T-helper 9 cell (primary cell): ENCODE measurements around the gene COL4A2.
"Not testable (repeated sequence)": the region's sequence is repeated elsewhere in the genome, so short reads cannot be mapped to it uniquely, and the experiment has no call there.

Experiments
- DNase-seq: peaks from one replicate; pipeline ENCODE4 v3.0.0-alpha.2; 2020

COL4A2 gene

GRCh38 chr13:110479648-110480047 lies 172.6 kb downstream of the COL4A2 start:
- no peak for DNase-seq

GRCh38 chr13:110480161-110480560 lies 173.1 kb downstream of the COL4A2 start:
- DNase-seq: no peak

- DNase-seq: no peak
Measured at GRCh38 chr13:110483386-110483968, 176.4 kb downstream of the COL4A2 start.

GRCh38 chr13:110484290-110485048 lies 177.4 kb downstream of the COL4A2 start:
- no peak for DNase-seq

DNA sequence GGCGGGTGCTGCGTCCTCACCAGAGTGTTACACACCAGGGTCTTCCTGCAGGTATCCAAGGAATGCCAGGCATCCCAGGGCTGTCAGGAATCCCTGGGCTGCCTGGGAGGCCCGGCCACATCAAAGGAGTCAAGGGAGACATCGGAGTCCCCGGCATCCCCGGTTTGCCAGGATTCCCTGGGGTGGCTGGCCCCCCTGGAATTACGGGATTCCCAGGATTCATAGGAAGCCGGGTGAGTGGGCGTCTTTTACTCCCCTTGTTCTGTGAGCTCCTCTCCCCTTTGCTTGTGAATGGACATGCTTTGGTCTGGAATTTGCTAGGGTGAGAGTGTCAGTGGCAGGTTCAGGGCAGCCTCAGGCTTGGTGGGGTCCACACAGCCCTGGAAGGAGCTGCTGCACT lies 178.5 kb downstream of the COL4A2 start:
- no peak for DNase-seq

DNA sequence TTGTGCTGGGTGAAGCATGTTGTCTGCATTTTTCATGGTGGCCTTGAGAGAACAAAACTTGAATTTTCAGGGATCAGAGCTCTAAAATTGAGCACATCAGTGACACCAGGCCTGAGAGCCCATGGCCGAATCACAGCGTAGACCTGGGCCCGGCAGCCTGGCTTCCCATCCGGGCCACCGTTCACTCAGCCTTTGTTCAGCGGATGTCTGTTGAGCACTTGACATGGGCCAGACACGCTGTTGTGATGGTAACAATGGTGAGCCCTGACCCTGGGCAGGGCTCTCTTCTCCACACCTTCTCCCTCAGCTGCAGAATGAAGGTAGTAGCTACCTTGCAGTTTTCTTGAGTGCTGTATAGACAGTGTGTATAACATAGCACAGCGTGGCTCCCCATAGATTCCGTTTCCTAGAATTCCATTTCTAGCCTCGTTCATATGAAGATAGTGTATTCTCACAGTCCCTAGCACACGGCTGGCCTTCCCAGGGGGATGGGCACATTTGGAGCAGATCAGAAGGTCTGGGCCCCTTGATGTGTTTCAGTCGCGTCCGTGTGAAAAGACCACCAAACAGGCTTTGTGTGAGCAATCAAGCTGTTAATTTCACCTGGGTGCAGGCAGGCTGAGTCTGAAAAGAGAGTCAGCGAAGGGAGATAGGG lies 179.1 kb downstream of the COL4A2 start:
- no peak for DNase-seq

DNA sequence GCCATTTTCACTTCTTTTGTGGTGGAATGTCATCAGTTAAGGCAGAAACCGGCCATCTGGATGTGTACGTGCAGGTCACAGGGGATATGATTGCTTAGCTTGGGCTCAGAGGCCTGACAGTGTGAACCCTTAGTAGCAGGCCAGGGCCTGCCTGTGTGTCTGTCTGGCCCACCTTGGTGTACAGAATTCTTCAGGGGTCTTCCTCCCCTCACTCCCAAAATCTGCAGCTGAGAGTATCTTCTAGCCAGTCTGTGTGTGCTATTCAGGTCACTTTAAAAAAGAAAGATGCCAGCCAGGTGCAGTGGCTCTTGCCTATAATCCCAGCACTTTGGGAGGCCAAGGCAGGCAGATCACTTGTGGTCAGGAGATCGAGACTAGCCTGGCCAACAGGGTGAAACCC lies 179.8 kb downstream of the COL4A2 start:
- not testable (repeated sequence) for DNase-seq

DNA sequence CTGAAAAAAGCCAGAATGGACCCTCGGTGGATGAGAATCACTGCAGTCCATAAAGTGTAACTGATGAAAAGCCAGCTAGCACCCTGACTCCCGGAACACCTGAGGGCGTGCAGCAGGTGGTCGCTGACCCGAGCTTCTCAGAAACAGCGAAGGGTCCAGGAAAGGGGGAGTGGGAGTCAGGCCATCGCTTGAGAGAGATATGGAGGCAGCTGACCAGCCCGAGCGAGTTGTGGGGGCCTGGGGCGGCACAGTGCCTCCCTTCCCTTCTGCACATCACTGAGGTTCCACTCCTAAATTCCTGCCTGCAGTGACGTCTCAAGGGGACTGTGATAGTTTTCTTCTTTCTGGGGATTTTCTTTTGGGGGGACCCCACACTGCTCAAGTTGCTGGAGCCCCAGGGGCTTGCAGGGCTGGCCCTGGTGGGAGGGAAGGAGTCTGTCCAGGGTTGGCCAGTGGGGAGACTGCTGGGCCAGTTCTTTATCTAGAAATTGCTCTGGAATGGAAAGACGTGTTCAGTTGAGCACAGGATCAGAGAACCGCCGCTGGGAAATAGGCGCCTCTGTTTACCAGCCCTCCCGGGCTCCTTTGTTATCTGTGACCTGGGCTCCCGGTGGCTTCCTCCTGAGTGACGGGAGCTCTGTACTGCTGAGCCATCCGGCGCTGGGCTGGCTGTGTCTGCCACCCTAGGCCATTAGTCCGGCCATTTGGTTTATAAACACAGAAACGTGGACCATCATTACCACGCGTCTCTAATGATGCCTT lies 183.1 kb downstream of the COL4A2 start:
- DNase-seq: no peak

DNA sequence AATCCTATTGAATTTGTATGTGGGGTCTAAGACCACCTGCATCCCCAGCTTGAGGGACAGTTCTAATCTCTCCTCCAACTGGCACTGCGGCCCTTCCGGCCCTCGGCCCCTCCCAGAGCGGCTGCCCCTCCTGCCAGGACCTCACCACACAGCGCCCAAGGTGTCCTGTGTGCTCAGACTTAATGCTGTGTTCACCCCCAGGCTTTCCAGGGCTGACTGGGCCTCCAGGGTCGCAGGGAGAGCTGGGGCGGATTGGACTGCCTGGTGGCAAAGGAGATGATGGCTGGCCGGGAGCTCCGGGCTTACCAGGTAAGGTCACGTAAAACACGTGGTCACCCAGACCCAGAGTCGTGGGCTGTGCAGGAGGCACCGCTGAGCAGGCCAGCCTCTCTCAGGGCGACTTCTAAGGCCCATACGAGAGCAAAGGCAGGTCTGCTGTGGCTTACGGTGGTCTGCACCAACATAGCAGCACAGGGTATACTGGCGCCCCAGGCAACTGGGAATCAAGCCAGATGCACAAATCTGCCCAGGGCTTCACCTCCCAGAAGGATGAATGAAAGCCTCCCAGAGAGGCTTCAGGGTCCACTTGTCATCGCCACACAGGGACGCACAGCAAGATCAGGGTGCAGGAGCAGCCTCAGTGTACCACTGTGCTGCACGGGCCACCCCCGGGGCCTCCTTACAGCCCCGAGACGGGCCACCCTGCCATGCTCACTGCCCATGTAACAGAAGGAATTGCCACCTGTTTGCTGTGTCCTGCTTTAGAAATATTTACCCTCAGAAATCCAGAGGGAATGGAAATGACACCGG lies 185.0 kb downstream of the COL4A2 start:
- DNase-seq: no peak

DNA sequence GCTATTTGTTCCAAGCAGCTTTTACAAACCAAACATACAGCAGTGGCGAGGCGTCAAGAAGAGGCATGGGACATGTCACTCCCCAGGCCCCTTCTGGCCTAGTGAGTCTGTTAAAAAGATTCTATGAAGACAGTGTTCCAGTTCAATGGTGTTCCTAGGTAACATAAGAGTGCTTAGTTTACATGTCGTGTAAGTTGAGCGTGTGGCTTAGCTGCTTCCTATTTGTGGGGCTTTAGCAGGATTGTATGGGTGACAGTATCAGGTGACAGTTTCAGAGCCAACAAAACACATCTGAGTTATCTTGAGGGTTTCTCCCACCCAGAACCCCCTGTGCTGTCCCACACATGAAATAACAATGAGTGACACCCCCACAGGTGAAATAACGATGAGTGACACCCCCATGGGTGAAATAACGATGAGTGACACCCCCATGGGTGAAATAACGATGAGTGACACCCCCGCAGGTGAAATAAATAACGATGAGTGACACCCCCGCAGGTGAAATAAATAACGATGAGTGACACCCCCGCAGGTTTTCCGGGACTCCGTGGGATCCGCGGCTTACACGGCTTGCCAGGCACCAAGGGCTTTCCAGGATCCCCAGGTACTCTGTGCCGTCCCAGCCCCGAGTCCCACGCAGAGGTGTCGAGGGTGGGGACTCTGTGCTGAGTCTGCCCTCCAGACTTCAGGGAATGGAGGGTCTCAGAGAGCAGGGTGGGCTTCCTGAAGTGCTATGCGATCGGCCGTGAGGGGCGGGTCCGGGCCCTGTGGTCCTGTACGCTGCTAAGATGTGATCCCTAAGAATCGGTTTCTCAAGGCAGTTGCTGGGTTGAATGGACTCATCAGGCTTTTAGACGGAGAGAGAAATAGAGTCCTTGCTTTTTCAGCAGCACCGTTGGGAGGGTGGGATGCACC lies 185.9 kb downstream of the COL4A2 start:
- DNase-seq: no peak

- no peak for DNase-seq
Measured at GRCh38 chr13:110493613-110494012, 186.5 kb downstream of the COL4A2 start.

DNA sequence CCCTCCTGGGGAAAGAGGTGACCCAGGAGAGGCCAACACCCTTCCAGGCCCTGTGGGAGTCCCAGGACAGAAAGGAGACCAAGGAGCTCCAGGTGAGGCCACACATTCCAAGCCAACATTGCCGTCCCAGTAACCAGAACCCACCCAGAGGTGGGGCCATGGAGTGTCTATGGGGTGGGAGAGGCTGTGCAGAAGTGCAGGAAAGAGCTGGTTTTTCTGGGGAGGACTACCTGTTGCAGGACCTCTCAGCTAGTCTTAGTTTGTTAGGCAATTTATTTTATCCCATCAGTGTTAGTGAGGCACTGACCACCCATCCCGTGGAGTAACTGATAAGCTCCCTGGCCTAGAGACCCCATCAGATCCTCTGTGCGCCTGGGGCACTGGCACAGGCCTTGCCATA lies 188.3 kb downstream of the COL4A2 start:
- no peak for DNase-seq

DNA sequence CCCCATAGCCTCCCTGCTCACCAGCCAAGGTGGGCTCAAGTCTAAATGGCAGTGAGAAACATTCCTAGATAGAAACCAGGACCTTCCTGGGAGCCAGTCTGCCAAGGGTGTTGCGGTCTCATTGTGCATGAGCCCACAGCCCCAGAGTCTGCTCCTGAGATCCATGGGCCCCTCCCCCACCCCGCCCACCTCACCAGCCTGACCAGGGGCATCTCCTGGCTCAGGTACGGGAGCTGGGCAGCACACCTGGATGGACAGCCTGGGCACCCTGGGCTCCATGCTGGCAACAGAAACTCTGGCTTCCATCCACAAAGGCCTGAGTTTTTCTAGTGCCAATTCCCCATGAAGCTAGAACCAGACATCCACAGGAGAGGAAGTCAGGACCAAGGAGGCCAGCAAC lies 188.8 kb downstream of the COL4A2 start:
- DNase-seq: no peak

DNA sequence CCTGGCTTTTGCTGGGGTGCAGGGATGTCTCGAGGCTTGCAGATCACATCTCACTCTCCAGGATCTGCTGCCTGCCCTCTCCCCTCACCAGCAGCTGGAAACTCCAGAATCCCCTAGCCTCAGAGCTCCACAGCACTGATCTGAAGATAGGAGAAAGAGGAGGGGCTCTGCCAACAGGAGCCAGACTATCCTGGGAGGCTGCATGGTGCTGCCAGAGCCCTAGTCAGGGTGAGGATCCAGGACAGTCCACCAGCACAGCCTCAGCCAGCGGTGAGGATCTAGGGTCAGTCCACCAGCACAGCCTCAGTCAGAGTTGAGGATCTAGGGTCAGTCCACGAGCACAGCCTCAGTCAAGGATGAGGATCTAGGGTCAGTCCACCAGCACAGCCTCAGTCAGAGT lies 189.2 kb downstream of the COL4A2 start:
- DNase-seq: no peak

DNA sequence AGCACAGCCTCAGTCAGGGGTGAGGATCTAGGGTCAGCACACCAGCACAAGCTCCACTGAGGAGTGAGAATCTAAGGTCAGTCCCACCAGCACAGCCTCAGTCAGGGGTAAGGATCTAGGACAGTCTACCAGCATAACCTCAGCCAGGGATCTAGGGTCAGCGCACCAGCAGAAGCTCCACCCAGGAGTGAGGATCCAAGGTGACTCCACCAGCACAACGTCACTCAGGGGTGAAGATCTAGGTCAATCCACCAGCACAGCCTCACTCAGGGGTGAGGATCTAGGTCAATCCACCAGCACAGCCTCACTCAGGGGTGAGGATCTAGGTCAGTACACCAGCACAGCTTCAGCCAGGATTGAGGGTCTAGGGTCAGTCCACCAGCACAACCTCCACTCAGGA lies 189.9 kb downstream of the COL4A2 start:
- DNase-seq: no peak

- DNase-seq: not testable (repeated sequence)
Measured at GRCh38 chr13:110497896-110498295, 190.8 kb downstream of the COL4A2 start.

GRCh38 chr13:110498327-110498726 lies 191.2 kb downstream of the COL4A2 start:
- no peak for DNase-seq

- DNase-seq: no peak
Measured at GRCh38 chr13:110498765-110499164, 191.7 kb downstream of the COL4A2 start.

DNA sequence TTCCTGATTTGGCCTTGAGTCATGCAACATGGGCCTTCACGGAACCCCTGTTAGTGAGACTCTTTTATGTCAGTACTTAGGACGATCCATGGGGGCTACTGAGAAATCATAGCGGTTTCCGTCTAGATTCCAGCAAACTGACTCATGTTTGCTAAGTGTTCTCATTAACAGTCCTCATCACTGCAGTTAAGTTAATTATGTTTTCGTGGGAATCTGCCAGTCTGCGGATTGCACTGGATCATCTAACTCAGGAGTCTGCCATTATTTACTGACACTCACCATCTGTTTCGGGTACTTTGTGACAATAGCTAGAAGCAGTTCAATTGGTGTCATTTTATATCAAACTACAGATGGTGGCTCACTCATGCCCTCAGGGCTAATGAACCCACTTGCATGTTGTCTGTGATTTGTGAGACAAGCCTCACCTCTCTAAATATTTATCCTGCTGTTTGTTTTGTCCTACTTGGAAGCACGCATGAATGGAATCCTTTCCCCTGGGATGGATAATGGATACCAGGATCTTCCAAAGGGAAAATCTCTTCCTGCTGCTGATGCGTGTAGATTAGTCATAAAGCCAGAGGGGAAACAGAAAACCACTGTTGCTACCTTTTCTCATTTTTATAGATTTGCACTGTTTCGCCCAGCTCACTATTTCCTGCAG lies 192.7 kb downstream of the COL4A2 start:
- no peak for DNase-seq

DNA sequence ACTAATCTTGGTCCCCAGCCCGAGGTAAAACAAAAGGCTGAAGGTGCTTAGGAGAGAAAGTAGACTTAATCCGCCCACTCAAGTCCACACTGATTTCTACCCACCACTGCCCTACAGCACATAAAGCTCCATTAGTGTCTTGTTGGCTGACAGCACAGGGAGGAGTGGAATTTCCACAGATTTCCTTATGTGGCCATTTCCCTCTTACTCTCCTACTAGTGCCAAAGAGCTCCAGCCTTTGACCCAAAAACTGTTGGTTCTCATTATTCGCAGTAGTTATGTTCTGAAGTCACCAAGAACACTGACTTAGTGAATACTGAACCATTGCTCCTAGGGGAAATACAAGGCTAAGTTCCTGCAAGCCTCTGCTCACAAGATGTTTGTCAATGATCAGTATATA lies 193.3 kb downstream of the COL4A2 start:
- DNase-seq: no peak

GRCh38 chr13:110501188-110501587 lies 194.1 kb downstream of the COL4A2 start:
- no peak for DNase-seq
